GM12865 (cell line): ENCODE results near the gene ANAPC2.

Source experiments
- DNase-seq: peaks from one replicate; pipeline ENCODE4 v3.0.0; 2010; ENCODE audit warnings: low read depth
- H3K4me3 ChIP-seq: 2 replicates; pipeline ENCODE4 v1.5.1; 2011; ENCODE audit warnings: mild to moderate bottlenecking, low read depth, low read length, control low read depth
- TF ChIP-seq, protein P1 (sequence below): IDR thresholded peaks from 2 replicates; pipeline ENCODE4 v1.5.1; 2011; ENCODE audit warnings: low read length, control low read depth, low read depth, inconsistent platforms; ENCODE audit not compliant: insufficient read depth; ENCODE audit errors: missing control alignments

ANAPC2 gene

DNA sequence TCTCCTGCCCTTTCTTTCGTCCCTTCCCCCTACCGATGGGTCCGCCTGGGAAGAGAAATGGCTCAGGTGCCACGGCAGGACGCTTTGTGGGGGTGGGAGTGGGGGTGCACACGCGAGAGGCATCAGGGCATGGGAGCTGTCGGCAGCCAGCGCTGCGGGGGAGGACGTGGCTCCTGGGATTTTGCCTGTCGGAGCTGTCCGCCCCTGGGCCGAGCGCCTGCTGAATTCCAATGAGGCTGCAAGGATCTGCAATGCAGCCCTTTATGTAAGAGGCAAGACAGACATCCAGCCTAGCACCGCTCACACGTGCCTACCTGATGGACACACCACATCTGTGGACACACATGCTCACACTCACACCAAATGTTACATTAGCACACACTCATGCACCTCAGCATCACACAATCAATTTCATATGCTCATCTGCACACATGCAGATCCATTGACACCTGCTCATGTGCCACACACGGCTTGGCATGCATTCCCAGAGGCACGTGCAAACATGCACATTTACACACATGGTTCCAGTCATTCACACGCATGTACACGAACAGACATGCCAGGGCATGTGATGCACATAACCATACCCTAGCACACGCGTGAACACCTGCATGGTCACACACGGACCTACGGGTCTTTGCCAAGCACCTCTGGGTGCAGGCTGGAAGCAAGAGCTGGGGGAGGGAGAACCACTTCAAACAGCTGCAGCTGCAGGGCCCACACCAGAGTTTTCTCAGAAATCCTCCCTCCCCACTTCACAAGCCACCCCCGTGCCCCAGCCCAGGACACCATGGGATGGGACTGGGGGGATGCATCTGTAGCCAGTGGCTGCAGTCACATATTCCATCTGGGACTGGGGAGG, 48.0 kb downstream of the ANAPC2 start:
- no peak for DNase-seq
- TF ChIP-seq, protein P1, sequence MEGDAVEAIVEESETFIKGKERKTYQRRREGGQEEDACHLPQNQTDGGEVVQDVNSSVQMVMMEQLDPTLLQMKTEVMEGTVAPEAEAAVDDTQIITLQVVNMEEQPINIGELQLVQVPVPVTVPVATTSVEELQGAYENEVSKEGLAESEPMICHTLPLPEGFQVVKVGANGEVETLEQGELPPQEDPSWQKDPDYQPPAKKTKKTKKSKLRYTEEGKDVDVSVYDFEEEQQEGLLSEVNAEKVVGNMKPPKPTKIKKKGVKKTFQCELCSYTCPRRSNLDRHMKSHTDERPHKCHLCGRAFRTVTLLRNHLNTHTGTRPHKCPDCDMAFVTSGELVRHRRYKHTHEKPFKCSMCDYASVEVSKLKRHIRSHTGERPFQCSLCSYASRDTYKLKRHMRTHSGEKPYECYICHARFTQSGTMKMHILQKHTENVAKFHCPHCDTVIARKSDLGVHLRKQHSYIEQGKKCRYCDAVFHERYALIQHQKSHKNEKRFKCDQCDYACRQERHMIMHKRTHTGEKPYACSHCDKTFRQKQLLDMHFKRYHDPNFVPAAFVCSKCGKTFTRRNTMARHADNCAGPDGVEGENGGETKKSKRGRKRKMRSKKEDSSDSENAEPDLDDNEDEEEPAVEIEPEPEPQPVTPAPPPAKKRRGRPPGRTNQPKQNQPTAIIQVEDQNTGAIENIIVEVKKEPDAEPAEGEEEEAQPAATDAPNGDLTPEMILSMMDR: no peak
- no peak overlapping the region for H3K4me3 ChIP-seq

DNA sequence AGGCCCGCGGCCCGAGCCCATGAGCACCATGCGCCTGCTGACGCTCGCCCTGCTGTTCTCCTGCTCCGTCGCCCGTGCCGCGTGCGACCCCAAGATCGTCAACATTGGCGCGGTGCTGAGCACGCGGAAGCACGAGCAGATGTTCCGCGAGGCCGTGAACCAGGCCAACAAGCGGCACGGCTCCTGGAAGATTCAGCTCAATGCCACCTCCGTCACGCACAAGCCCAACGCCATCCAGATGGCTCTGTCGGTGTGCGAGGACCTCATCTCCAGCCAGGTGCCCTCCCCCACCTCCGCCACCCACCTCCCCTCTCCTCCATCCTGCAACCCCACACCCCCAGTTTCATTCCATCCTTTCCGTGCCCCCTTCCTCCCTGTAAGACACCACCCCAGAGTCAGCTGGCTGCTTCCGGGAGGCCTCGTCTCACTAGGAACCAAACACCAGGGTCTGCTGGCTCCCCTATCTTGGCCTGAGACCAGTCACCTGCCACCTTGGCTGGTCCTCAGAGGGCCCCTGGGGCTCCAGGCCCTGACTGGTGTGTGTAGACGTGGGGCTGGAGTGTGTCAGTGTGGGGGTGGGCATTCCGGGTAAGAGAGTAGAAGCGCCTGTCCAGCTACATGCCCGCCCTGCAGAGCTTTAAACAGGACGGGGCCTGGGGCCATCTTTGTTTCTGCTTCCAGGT, 48.8 kb downstream of the ANAPC2 start:
- TF ChIP-seq, protein P1: no peak
- no peak overlapping the region for H3K4me3 ChIP-seq
- no peak for DNase-seq

DNA sequence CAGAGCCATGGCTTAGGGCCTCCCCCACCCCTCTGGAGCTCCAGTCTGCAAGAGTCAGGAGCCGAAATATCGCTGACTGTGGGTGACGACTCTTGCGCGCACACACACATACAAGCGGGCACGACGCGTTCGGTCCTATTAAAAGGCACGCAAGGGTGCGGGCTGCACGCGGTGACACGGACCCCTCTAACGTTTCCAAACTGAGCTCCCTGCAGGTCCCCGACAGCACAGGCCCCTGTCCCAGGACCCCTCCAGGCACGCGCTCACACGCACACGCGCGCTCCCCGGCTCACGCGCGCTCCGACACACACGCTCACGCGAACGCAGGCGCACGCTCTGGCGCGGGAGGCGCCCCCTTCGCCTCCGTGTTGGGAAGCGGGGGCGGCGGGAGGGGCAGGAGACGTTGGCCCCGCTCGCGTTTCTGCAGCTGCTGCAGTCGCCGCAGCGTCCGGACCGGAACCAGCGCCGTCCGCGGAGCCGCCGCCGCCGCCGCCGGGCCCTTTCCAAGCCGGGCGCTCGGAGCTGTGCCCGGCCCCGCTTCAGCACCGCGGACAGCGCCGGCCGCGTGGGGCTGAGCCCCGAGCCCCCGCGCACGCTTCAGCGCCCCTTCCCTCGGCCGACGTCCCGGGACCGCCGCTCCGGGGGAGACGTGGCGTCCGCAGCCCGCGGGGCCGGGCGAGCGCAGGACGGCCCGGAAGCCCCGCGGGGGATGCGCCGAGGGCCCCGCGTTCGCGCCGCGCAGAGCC, 49.5 kb downstream of the ANAPC2 start, which contains the start of gene GRIN1:
Gene GRIN1 (plus strand): TSS at position 433 of the 746 bp plus-strand sequence. CDS start 333 bp downstream, outside the sequence.
- TF ChIP-seq, protein P1: no peak
- no peak within 1 kb of the TSS for H3K4me3 ChIP-seq
- DNase-seq: no peak

DNA sequence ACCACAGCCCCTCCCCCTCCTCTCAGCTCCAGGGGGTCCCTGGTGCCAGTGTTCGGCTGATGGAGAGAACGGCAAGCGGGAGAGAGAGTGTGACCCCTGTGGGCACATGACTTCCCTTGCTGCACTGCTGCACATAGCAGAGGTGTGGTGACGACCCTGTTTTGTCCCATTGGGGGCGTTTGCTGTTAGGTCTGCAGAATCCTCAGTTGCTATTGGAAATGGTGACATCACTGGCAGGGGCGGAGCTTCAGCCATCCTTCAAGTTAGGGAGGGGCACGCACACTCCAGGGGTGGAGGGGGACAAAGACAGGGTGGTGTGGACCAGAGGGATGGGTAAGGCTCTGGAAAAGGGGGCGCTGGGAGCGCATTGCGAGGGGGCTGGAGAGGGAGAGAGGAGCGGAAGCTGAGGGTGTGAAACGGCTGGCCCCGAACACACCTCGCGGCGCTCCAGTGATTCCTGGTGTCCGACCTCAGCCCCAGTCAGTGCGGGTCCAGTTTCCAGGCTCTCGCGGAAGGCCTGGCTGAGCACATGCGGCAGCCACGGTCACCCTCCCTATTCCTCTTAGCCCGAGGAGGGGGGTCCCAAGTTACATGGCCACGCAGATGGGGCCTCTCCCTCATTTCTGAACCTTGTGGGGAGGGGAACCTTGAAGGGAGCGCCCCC, 50.2 kb downstream of the ANAPC2 start:
- DNase-seq: no peak
- TF ChIP-seq, protein P1: no peak
- H3K4me3 ChIP-seq: no peak overlapping the region

DNA sequence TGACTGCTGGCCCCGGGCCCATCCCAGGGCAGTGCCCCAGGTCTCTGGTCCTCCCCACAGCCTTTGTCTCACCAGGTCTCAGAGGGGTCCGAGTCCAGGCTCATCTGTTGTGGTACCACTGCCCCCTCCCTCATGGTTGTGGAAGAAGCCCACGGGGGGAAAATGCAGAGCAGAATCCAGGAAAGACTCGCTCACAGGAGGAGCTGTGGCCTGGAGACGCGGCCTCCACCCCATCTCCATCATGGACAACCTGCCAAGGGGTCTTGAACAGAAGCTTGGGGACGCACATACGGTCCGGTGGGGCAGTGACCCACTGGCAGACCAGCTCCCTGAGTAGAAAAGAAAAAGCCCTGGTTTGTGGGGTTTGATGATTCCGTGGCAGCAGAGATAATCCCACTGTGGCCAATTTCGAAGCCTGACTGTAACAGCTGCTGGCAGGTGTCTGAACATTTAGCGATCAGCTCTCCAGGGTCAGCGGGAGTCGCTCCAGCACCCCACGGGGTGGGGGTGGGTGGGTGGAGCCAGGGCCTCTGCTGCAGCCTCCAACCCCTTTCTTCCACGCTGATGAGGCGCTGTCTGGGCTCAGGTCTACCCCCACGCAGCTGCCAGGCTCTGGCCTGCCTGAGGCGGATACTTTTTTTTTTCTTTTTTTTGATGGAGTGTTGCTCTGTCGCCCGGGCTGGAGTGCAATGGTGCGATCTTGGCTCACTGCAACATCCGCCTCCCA, 51.3 kb downstream of the ANAPC2 start:
- TF ChIP-seq, protein P1: no peak
- H3K4me3 ChIP-seq: no peak overlapping the region
- no peak for DNase-seq
